NK-92 treated with Interleukin-12 subunit alpha and Interleukin-12 subunit beta, amount 100 ng/mL, for 24 hours (cell line): ENCODE results near the gene SFR1.
A peak's percentile ranks its signal among the peaks of the same experiment; 100 is the strongest.
"Not testable (repeated sequence)": the region's sequence is repeated elsewhere in the genome, so short reads cannot be mapped to it uniquely, and the experiment has no call there.

ENCODE experiments used
- DNase-seq: peaks from one replicate; lab custom pipeline; 2025; lab: John Stamatoyannopoulos, UW

Gene SFR1

GRCh38 chr10:104109908-104110662, 11.9 kb upstream of the SFR1 start:
- no peak for DNase-seq

GRCh38 chr10:104113376-104113956, 8.5 kb upstream of the SFR1 start:
- no peak for DNase-seq

DNA sequence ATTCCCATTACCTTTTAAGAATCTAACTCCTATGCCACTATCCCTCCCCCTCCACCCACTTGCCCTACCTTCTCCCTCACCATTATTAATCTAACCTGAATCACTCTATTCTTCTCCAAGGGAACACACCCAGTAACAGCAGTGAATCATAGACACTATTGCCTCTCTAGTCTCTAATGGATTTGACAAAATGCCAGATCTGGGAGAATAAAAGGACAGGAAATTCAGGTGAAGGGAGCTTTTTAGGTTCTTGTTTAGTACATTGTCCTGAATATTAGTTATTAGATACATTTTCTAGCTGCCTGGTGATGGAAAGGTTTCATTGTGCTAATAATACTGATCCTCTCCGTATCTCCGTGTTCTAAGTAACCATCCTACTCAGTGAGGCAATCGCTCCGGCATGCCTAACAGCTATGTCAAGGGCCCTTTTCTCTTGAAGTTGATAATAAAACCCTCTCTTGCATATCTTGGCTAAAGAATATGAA, 4.1 kb upstream of the SFR1 start:
- no peak for DNase-seq

DNA sequence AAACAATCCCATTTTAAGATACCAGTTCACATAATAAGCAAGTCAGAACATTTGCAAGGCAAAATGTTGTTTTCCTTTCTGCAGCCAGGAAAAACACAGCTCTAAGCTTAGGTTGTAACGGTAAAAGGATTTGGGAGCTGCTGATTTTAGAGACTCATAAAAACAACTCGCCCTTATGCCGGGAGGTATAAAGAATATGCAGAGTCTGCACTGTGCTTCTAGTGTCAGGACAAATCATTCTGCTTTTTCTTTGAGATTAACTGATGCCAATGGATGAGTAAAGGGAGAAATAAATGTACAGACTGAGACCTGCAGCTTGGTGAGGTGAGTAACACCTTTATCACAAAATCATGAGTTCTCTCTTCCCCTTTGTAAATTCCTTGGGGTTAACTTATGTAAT, 2.0 kb upstream of the SFR1 start:
- DNase-seq: no peak

DNA sequence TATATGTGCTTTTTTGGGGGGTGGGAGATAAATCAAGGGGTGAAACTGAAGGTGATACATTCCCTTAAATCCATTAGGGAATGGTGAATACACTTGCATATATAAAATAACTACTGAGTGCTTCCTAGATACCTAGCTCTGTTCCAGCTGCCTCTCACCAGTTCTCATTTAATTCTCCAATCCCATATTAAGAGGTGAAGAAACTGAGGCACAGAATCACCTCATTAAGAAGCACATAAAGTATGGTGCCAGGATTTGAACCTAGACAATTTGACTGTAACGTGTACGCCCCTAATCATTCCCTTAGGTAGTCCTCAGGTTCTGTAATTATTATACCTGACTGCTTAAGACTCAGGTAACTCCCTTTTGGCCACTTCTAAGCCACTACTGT, 1.5 kb upstream of the SFR1 start:
- no peak for DNase-seq

DNA sequence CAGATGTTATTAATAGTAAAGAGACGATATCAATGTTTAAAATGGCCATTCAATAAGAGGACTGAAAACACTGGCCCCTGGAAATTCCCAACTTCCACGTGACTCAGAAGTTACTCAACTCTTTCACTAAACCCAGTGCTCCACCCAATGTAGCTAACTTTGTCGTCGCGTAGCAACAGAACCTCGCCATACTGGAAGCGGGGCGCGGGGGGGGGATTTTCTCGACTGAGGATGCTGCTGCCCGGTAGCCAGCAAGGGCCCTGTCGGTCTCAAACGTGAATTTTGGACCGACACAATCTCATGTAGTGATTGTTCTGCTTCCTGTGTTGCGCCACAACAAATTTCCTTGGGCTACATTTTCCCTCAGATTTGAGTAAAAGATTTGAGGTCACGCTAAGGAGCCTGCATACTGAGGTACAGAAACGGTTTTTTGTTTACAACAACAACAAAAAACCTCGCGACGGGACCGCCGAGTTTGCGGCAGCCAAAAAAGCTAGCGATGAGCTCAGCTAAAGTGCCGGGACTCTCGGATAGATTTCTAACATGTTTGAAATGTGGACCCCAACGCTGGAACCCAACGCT, 977 bp upstream of the SFR1 start:
- DNase-seq: peak; percentile 84

DNA sequence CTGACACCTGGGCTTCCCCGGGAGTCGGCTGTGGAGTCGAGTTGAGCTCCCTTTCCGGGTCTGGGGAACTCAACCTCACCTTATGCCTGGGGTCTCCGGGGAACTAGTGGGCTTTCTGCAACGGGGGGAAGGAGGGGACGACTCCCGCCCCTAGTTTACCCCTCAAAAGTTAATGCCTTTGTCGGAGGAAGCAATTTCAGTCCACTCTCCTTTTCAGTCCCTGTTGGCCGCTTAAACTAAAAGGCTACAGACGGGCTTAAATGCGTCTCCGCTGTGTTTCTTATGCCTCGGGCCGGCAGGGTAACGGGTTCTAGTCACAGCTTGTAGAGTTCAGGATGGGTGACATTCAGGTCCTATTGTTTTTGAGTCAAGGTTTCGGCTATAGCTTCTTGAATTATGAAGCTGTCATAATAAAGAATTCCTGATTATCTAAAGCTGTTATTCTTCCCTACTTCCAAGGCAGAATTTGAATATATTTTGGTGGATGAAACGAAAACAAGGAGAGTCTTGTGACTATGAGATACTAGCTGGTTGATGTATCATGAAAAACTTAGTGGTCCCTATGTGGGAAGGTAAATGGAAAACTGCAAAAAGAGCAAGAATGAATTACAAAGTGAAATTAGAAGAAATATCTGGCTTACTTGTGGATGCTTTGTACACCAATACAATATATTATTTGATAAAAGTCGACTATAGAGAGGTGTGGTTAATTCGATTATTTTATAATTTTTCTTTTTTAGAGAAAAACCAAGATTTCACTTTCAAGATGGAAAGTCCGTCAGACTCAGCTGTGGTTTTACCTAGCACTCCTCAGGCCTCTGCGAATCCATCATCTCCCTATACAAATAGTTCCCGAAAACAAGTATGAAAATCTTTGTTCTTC, 495 bp downstream of the SFR1 start:
- no peak for DNase-seq

- no peak for DNase-seq
Observed at GRCh38 chr10:104123397-104123796, 1.4 kb downstream of the SFR1 start.

- no peak for DNase-seq
Observed at GRCh38 chr10:104127411-104127810, 5.4 kb downstream of the SFR1 start.

DNA sequence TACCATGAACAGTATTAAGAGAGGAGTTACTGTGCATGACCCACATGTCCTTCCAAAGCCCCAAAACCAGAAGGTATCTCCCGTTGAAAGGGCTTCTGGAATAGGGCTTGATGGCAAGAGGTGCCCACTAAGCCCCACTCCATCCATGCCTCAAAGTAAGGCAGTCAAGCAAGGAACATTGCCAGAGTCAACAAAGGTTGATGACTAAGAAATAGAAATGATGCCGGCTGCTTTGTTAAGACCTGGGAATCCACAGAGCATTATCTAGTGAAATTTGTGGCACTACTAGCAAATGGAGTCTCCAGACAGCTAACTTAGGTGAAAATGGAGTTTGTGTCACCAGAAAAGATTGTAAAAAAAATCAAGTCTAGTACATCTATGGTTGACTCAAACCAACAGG, 6.2 kb downstream of the SFR1 start:
- no peak for DNase-seq

- no peak for DNase-seq
Observed at GRCh38 chr10:104130041-104130440, 8.1 kb downstream of the SFR1 start.

DNA sequence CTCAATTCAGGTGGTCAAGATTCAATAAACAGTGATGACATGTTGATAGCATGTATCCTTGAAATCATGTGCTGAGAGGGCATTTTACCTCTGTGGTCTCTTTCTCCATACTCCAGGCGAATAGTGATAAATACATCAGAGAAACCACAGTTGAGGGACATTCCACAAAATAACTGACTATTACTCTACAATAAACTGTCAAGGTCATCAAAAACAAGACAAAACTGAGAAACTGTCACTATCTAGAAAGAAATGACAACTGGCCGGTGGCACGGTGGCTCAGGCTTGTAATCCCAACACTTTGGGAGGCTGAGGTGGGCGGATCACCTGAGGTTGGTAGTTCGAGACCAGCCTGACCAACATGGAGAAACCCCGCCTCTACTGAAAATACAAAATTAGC, 16.2 kb downstream of the SFR1 start:
- DNase-seq: no peak

- DNase-seq: no peak
Observed at GRCh38 chr10:104139221-104139620, 17.2 kb downstream of the SFR1 start.

DNA sequence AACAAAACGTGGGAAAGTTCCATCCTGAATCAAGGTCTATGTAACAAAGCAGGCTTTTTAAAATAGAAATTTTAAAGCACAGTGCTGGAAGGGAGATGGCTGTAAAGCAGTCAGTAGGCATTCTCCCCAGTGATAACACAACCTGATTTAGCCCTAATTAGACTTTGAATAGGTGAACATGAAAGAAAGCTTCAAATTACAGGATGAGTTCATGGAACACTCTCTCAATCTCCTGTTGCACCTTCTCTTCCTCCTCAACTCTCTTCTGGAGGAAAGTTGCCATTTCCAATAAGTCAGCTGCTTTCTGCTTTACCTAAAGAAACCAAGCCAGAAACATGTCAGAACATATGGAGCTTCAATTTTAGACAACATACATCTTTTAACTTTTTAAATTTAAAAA, 20.1 kb downstream of the SFR1 start:
- no peak for DNase-seq

- no peak for DNase-seq
Observed at GRCh38 chr10:104143829-104144228, 21.9 kb downstream of the SFR1 start.

GRCh38 chr10:104144931-104145330, 23.0 kb downstream of the SFR1 start:
- no peak for DNase-seq

GRCh38 chr10:104146882-104147281, 24.9 kb downstream of the SFR1 start:
- no peak for DNase-seq

- no peak for DNase-seq
Observed at GRCh38 chr10:104150139-104150538, 28.2 kb downstream of the SFR1 start.

GRCh38 chr10:104151737-104152136, 29.8 kb downstream of the SFR1 start:
- DNase-seq: no peak

GRCh38 chr10:104155591-104155990, 33.6 kb downstream of the SFR1 start:
- DNase-seq: no peak

DNA sequence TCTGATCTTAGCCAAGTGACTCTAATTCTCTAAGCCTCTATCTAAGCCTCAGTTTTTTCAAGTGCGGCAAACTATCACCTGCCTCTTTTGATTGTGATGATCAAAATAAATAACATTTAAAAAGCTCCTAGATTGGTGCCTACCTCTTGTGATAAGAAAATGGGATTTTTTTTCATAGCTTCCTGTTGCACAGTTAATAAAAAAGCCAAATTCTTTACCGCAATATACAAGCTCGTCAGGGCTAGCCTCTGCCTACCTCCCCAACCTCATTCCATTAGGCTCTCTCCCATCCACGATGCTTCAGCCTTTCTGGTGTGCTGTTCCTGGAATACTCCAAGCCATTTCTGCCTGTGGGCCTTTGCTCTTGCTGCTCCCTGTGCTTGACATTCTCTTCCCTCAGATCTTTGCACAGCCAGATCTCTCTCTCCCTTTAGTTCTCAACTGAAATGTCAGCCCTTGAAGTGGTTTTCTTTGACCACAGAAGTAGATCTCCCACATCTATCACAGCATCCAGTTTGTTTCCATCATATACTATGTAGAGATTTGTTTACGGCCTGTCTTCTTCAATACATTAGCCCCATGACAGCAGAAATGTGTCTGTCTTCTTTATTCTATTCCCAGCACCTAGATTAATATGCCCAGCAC, 48.8 kb downstream of the SFR1 start:
- no peak for DNase-seq

- not testable (repeated sequence) for DNase-seq
Observed at GRCh38 chr10:104174136-104174535, 52.2 kb downstream of the SFR1 start.
